ENCODE results near the gene LUC7L2.

LUC7L2 gene

DNA sequence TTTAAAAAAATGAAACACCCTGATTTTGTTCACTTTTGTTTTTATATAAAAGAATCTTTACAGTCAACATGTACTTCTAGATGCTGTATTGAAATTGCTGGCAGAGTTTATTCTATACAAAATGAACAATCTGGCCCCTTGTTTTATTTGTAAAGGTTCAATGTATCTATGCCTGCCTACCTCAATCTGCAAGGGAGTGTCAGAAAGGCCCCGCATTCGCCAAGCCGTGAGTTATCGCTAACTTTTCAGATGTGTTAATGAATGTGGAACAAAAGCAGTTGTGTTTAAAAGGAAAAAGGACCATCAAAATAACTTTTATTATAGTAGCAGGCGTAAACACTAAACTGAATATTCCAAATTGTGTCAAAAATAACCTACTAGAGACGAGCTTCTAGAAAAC, 14.6 kb downstream of the LUC7L2 start:
- no peak overlapping the region for H3K4me3 ChIP-seq (ENCODE audit: low read length)
- H3K27me3 ChIP-seq (ENCODE audit: insufficient read depth, low read length): no peaks in the 10 kb centered on the region
- no peak overlapping the region for H3K27ac ChIP-seq (ENCODE audit: low read length)
- no peaks in the 10 kb centered on the region for H3K9me3 ChIP-seq (ENCODE audit: insufficient read depth, low read depth, low read length)
- no peak overlapping the region for H3K9ac ChIP-seq (ENCODE audit: low read depth, low read length)
- peaks cover 27% of the 10 kb centered on the region for H3K4me1 ChIP-seq (ENCODE audit: insufficient read depth, low read length)
- peaks cover 46% of the 10 kb centered on the region for H3K36me3 ChIP-seq (ENCODE audit: insufficient read depth, low read depth, low read length)

DNA sequence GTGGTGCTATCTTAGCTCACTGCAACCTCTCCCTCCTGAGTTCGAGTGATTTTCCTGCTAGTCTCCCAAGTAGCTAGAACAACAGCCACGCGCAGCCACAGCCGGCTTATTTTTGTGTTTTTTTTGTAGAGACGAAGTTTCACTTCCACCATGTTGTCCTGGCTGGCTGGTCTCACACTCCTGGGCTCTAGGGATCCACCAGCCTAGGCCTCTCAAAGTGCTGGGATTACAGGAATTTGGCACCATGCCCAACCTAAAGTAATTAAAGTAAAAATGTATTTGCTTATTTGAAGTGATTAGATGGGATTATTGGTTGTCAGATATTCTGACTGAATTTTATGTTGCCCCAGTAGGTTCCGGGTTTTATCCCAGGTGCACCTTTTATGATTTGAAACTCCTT, 22.7 kb downstream of the LUC7L2 start:
- Histone ChIP-seq H3K27me3 (ENCODE audit: insufficient read depth, low read length) (no peaks in the 10 kb centered on the region), H3K4me1 (ENCODE audit: insufficient read depth, low read length) (no peaks in the 10 kb centered on the region), H3K27ac (ENCODE audit: low read length) (no peak overlapping the region), H3K9me3 (ENCODE audit: insufficient read depth, low read depth, low read length) (no peaks in the 10 kb centered on the region), H3K4me3 (ENCODE audit: low read length) (no peak overlapping the region), H3K36me3 (ENCODE audit: insufficient read depth, low read depth, low read length) (peaks cover 67% of the 10 kb centered on the region), H3K9ac (ENCODE audit: low read depth, low read length) (no peak overlapping the region)

DNA sequence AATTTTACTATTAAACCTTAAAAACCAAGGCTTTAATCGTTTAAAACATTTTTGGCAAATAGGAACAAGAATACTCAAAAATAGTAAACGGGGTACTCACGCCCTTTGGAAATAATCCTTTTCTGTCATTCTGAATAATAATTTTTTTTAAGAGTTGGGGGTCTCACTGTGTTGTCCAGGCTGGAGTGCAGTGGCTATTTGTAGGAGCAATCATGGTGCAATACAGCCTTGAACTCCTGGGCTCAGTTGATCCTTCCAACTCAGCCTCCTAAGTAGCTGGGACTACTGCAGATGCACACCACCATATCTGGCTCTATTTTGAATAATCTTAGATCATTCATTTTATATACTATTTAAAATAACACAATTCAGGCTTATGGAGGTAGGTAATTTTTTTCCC, 24.9 kb downstream of the LUC7L2 start:
- Histone ChIP-seq H3K36me3 (ENCODE audit: insufficient read depth, low read depth, low read length) (peaks cover 67% of the 10 kb centered on the region), H3K9me3 (ENCODE audit: insufficient read depth, low read depth, low read length) (no peaks in the 10 kb centered on the region), H3K4me1 (ENCODE audit: insufficient read depth, low read length) (no peaks in the 10 kb centered on the region), H3K4me3 (ENCODE audit: low read length) (no peak overlapping the region), H3K27me3 (ENCODE audit: insufficient read depth, low read length) (no peaks in the 10 kb centered on the region), H3K27ac (ENCODE audit: low read length) (no peak overlapping the region), H3K9ac (ENCODE audit: low read depth, low read length) (no peak overlapping the region)

DNA sequence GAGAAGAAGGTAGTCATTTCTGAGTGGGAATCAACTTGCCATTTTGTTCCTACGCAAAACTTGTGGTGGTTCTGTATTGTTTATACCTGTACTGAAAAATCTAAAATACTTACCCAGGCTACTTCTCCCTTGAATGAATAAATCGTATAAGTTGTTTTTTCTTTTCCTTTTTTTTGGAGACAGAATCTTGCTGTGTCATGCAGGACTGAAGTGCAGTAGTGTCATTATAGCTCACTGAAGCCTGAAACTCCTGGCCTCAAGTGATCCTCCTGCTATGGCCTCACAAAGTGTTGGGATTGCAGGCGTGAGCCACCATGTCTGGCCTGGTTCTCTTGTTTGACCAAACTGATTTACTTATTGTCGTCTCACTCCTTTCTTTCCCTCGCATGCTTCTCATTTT, 27.9 kb downstream of the LUC7L2 start:
- Histone ChIP-seq H3K4me3 (ENCODE audit: low read length) (no peak overlapping the region), H3K27ac (ENCODE audit: low read length) (no peak overlapping the region), H3K9ac (ENCODE audit: low read depth, low read length) (no peak overlapping the region), H3K9me3 (ENCODE audit: insufficient read depth, low read depth, low read length) (no peaks in the 10 kb centered on the region), H3K27me3 (ENCODE audit: insufficient read depth, low read length) (no peaks in the 10 kb centered on the region), H3K4me1 (ENCODE audit: insufficient read depth, low read length) (no peaks in the 10 kb centered on the region), H3K36me3 (ENCODE audit: insufficient read depth, low read depth, low read length) (peaks cover 71% of the 10 kb centered on the region)

DNA sequence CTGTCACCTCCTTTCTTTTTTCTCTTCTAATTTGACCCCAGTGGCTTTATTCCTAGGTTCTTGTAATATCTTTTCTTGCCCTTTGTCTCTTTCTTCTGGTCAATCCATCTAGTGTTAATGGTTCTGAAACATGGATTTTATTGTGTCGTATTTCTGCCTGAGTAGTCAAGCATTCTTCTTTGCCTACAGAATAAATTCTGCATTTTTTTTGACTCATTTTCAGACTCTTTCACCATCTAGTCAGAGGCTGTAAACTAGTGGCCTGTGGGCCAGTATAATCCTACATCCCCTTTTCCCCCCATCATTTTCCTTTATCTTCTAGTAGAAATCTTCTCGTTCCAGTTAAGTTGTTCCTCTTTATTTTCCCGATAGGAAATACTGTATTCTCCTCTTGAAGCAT, 29.4 kb downstream of the LUC7L2 start:
- Histone ChIP-seq H3K9ac (ENCODE audit: low read depth, low read length) (no peak overlapping the region), H3K9me3 (ENCODE audit: insufficient read depth, low read depth, low read length) (no peaks in the 10 kb centered on the region), H3K4me3 (ENCODE audit: low read length) (no peak overlapping the region), H3K27ac (ENCODE audit: low read length) (no peak overlapping the region), H3K4me1 (ENCODE audit: insufficient read depth, low read length) (no peaks in the 10 kb centered on the region), H3K27me3 (ENCODE audit: insufficient read depth, low read length) (no peaks in the 10 kb centered on the region), H3K36me3 (ENCODE audit: insufficient read depth, low read depth, low read length) (peaks cover 73% of the 10 kb centered on the region)

DNA sequence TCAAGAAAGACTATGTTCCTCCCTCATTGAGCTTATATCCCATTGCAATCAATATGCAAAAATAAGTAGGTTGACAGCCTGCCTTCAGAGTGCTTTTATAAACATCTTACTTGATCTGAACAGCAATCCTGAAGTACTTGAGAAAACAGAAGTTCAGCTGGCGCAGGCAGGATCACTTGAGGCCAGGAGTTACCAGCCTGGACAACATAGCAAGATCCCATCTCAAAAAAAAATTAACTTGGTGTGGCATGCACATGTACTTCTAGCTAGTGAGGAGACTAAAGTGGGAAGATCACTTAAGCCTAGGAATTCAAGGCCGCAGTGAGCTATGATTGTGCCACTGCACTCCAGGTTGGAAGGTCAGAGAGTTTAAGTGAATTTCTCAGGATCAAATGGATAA, 30.1 kb downstream of the LUC7L2 start:
- Histone ChIP-seq H3K9me3 (ENCODE audit: insufficient read depth, low read depth, low read length) (no peaks in the 10 kb centered on the region), H3K27ac (ENCODE audit: low read length) (no peak overlapping the region), H3K4me1 (ENCODE audit: insufficient read depth, low read length) (no peaks in the 10 kb centered on the region), H3K27me3 (ENCODE audit: insufficient read depth, low read length) (no peaks in the 10 kb centered on the region), H3K36me3 (ENCODE audit: insufficient read depth, low read depth, low read length) (peaks cover 73% of the 10 kb centered on the region), H3K9ac (ENCODE audit: low read depth, low read length) (no peak overlapping the region), H3K4me3 (ENCODE audit: low read length) (no peak overlapping the region)

DNA sequence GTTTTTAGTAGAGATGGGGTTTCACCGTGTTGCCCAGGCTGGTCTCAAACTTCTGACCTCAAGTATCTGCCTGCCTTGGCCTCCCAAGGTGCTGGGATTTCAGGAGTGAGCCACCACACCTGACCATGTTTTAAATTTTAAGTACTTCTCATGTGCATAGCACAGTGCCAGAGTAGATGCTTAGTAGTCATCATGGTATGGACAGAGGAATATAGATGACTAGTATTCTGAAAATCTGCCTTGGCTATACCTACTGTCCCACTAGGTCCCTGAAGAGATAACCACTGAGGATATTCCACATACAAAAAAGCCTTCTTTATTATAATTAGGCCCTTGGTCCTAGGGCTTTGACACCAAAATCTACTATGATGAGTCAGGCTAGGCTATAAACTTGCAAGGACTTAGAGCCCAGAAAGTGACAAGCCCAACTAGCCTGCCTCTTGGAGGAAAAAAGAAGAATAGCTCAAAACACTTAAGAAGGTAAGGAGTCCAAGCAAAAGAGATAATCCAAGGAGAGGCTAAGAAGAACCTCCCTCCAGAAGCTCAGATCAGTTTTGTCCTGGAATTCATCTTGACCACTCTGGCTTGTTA, 34.0 kb downstream of the LUC7L2 start:
- H3K27me3 ChIP-seq (ENCODE audit: insufficient read depth, low read length): no peaks in the 10 kb centered on the region
- no peaks in the 10 kb centered on the region for H3K9me3 ChIP-seq (ENCODE audit: insufficient read depth, low read depth, low read length)
- no peak overlapping the region for H3K27ac ChIP-seq (ENCODE audit: low read length)
- H3K36me3 ChIP-seq (ENCODE audit: insufficient read depth, low read depth, low read length): peaks cover 62% of the 10 kb centered on the region
- no peaks in the 10 kb centered on the region for H3K4me1 ChIP-seq (ENCODE audit: insufficient read depth, low read length)
- no peak overlapping the region for H3K9ac ChIP-seq (ENCODE audit: low read depth, low read length)
- H3K4me3 ChIP-seq (ENCODE audit: low read length): no peak overlapping the region

DNA sequence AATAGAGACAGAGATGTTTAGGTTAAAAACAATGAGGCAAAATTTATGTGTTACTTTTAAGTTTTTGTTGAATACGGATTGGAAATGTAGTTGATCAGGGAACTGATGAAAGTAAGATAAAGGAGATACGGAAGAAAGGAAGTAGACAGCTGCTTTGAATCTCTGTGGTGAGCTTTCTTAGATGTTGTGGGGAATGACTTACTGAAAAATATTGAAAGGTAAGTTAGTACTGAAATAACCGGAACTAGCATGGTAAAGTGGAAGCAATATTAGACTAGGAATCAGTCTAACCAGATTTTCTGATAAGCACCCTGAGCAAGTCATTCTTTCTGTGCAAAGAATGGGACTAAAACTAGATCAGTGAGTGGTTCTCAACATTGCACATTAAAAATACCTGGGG, 34.8 kb downstream of the LUC7L2 start:
- Histone ChIP-seq H3K27me3 (ENCODE audit: insufficient read depth, low read length) (no peaks in the 10 kb centered on the region), H3K36me3 (ENCODE audit: insufficient read depth, low read depth, low read length) (peaks cover 63% of the 10 kb centered on the region), H3K4me1 (ENCODE audit: insufficient read depth, low read length) (no peaks in the 10 kb centered on the region), H3K9ac (ENCODE audit: low read depth, low read length) (no peak overlapping the region), H3K9me3 (ENCODE audit: insufficient read depth, low read depth, low read length) (no peaks in the 10 kb centered on the region), H3K27ac (ENCODE audit: low read length) (no peak overlapping the region), H3K4me3 (ENCODE audit: low read length) (no peak overlapping the region)

DNA sequence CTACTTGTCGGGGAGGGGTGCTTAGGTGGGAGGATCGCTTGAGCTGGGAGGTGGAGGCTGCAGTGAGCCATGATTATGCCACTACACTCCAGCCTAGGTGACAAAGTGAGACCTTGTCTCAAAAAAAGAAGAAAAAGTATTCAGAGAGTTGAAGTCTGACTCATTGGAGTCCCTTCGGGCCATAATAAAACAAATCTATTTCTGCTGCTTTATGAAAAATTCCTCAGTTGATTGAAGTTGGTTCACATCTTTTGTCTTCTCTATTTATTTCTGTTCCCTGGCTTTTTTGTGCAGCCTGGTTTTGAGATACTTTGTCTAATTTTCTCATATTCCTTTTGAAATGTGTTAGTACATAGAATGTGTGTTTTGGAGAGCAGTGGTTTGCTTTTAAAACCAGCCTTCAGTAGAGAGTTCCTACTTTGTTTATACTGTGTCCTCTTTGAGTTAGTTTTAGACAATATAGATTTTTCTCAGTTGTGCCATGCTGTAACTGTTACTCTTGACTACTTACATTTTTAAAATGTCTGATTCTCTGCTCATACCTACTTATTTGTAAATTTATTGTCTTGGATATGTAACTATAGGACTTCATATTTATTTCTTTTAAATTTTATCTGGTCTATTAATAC, 36.7 kb downstream of the LUC7L2 start:
- Histone ChIP-seq H3K27me3 (ENCODE audit: insufficient read depth, low read length) (no peaks in the 10 kb centered on the region), H3K27ac (ENCODE audit: low read length) (no peak overlapping the region), H3K36me3 (ENCODE audit: insufficient read depth, low read depth, low read length) (peaks cover 62% of the 10 kb centered on the region), H3K4me1 (ENCODE audit: insufficient read depth, low read length) (no peaks in the 10 kb centered on the region), H3K9me3 (ENCODE audit: insufficient read depth, low read depth, low read length) (no peaks in the 10 kb centered on the region), H3K9ac (ENCODE audit: low read depth, low read length) (no peak overlapping the region), H3K4me3 (ENCODE audit: low read length) (no peak overlapping the region)

DNA sequence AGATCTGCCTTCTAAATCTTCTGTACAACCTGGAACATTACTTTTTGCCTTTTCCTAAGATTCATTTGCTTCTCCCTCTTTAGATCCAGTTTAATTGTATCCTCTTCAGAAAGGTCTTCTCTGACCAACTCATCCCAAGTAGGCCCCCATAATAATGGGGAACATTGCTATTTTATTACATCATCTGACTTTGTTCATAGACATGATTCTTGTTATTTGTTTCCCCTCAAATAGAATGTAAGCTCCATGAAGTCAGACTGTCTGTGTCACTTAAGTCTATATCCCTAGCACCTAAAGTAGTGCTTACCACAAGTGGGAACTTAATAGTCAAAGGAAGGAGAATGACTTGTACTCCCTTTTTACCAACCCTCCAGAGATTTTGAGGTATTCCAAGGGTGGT, 37.5 kb downstream of the LUC7L2 start:
- no peak overlapping the region for H3K27ac ChIP-seq (ENCODE audit: low read length)
- no peaks in the 10 kb centered on the region for H3K27me3 ChIP-seq (ENCODE audit: insufficient read depth, low read length)
- peaks cover 62% of the 10 kb centered on the region for H3K36me3 ChIP-seq (ENCODE audit: insufficient read depth, low read depth, low read length)
- H3K4me3 ChIP-seq (ENCODE audit: low read length): no peak overlapping the region
- no peaks in the 10 kb centered on the region for H3K4me1 ChIP-seq (ENCODE audit: insufficient read depth, low read length)
- H3K9me3 ChIP-seq (ENCODE audit: insufficient read depth, low read depth, low read length): no peaks in the 10 kb centered on the region
- H3K9ac ChIP-seq (ENCODE audit: low read depth, low read length): no peak overlapping the region

DNA sequence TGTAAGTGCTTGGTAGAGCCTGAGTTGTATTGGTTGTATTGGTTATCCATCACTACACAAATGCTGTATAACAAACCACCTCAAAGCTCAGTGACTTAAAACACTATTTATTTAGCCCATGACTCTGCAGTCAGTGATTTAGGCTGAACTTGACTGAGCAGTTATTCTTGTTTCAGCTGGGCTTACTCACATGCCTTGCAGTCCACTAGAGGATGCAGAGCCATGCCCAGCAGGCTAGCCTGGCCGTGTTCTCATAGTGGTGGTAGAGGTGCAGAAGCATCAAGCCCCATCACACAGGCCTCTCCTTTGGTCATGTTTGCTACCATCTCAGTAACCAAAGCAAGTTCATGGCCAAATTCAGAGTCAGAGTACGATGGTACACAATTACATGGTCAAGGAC, 43.9 kb downstream of the LUC7L2 start:
- H3K27ac ChIP-seq (ENCODE audit: low read length): no peak overlapping the region
- no peak overlapping the region for H3K4me3 ChIP-seq (ENCODE audit: low read length)
- no peaks in the 10 kb centered on the region for H3K4me1 ChIP-seq (ENCODE audit: insufficient read depth, low read length)
- H3K27me3 ChIP-seq (ENCODE audit: insufficient read depth, low read length): no peaks in the 10 kb centered on the region
- no peak overlapping the region for H3K9ac ChIP-seq (ENCODE audit: low read depth, low read length)
- H3K36me3 ChIP-seq (ENCODE audit: insufficient read depth, low read depth, low read length): peaks cover 90% of the 10 kb centered on the region
- H3K9me3 ChIP-seq (ENCODE audit: insufficient read depth, low read depth, low read length): no peaks in the 10 kb centered on the region

DNA sequence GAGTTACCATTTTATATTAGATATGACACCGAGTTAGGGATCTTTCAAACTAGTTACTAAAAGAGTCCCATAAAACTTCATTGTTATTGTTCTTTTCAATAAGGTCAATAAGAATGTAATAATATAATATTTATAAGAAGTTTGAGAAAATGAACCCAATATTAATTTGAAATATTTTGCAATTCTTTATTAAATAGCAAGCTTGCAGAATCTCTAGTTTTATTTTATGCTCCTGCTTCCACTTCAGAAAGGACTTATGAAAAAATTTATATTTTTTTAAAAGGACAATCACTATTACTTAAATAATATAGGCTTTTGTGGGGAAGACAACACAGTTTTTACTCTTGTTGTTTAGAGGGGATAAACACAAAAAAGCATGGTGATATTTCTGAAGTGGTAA, 47.9 kb downstream of the LUC7L2 start:
- H3K36me3 ChIP-seq (ENCODE audit: insufficient read depth, low read depth, low read length): peaks cover 95% of the 10 kb centered on the region
- H3K4me3 ChIP-seq (ENCODE audit: low read length): no peak overlapping the region
- no peaks in the 10 kb centered on the region for H3K4me1 ChIP-seq (ENCODE audit: insufficient read depth, low read length)
- H3K9me3 ChIP-seq (ENCODE audit: insufficient read depth, low read depth, low read length): no peaks in the 10 kb centered on the region
- H3K27me3 ChIP-seq (ENCODE audit: insufficient read depth, low read length): no peaks in the 10 kb centered on the region
- no peak overlapping the region for H3K9ac ChIP-seq (ENCODE audit: low read depth, low read length)
- no peak overlapping the region for H3K27ac ChIP-seq (ENCODE audit: low read length)

Data from iPS-20b (cell line).